ENCODE measurements around the gene PAAF1. TPM values are rescaled to one million over a fixed set of nuclear protein-coding genes. Genes with fewer than 3 reads are reported as not detected.

The PAAF1 gene
- total RNA-seq, 4 donors from 2014 or later, result 2.2 to 11.8 (median 4.4) TPM

- peaks cover 0 to 6% of the 10 kb centered on the region in 2 donors for H3K36me3 ChIP-seq
- in situ Hi-C loops (cut with MboI; ENCODE audit: low sequenced_read_pairs in 4 of 4), result no loop called here
- H3K4me1 ChIP-seq, result no peaks in the 10 kb centered on the region
- no peaks in the 10 kb centered on the region for H3K27me3 ChIP-seq
- no peak overlapping the region for H3K4me3 ChIP-seq
- H3K9me3 ChIP-seq, result no peaks in the 10 kb centered on the region
- ATAC-seq, result no peak
- no peak for TF ChIP-seq POLR2A (IDR thresholded peaks at IDR 0.05)
- intact Hi-C loops (cut with DNase I; ENCODE audit: low total_unique reads), result no loop called here
- DNase-seq, result no peak
- H3K27ac ChIP-seq, result no peak overlapping the region
Measured at GRCh38 chr11:73856031-73856567, 20.7 kb upstream of the PAAF1 start.

GRCh38 chr11:73859671-73860070 is 17.1 kb upstream of the PAAF1 start:
- no peaks in the 10 kb centered on the region for H3K27me3 ChIP-seq
- intact Hi-C loops (cut with DNase I; ENCODE audit: low total_unique reads), result no loop called here
- TF ChIP-seq POLR2A (IDR thresholded peaks at IDR 0.05) (no peak), CTCF (IDR thresholded peaks at IDR 0.05 in 4 of 5, conservative IDR thresholded peaks at IDR 0.05 in 1 of 5) (no peak)
- H3K4me3 ChIP-seq, result no peak overlapping the region
- peaks cover 0 to 26% of the 10 kb centered on the region in 2 donors for H3K36me3 ChIP-seq
- no peaks in the 10 kb centered on the region for H3K4me1 ChIP-seq
- no peak overlapping the region for H3K27ac ChIP-seq
- in situ Hi-C loops (cut with MboI; ENCODE audit: low sequenced_read_pairs in 4 of 4), result no loop called here
- DNase-seq (no peak), ATAC-seq (no peak)
- H3K9me3 ChIP-seq, result no peaks in the 10 kb centered on the region

- ATAC-seq (no peak), DNase-seq (no peak)
- H3K4me1 ChIP-seq, result no peaks in the 10 kb centered on the region
- no peak overlapping the region for H3K4me3 ChIP-seq
- intact Hi-C loops (cut with DNase I; ENCODE audit: low total_unique reads) (no loop called here), in situ Hi-C loops (cut with MboI; ENCODE audit: low sequenced_read_pairs in 4 of 4) (no loop called here)
- H3K9me3 ChIP-seq, result no peaks in the 10 kb centered on the region
- H3K27me3 ChIP-seq, result no peaks in the 10 kb centered on the region
- peaks cover 0 to 29% of the 10 kb centered on the region in 2 donors for H3K36me3 ChIP-seq
- H3K27ac ChIP-seq, result no peak overlapping the region
- no peak for TF ChIP-seq POLR2A (IDR thresholded peaks at IDR 0.05)
- no peak for TF ChIP-seq CTCF (IDR thresholded peaks at IDR 0.05 in 4 of 5, conservative IDR thresholded peaks at IDR 0.05 in 1 of 5)
Measured at GRCh38 chr11:73860202-73860601, 16.6 kb upstream of the PAAF1 start.

- Histone ChIP-seq H3K4me1 (peaks cover 0 to 9% of the 10 kb centered on the region in 2 donors), H3K27ac (no peak overlapping the region), H3K9me3 (no peaks in the 10 kb centered on the region), H3K36me3 (peaks cover 0 to 29% of the 10 kb centered on the region in 2 donors), H3K27me3 (no peaks in the 10 kb centered on the region), H3K4me3 (no peak overlapping the region)
- intact Hi-C loops (cut with DNase I; ENCODE audit: low total_unique reads), result no loop called here
- TF ChIP-seq POLR2A (IDR thresholded peaks at IDR 0.05), result no peak
- no peak for TF ChIP-seq CTCF (IDR thresholded peaks at IDR 0.05 in 4 of 5, conservative IDR thresholded peaks at IDR 0.05 in 1 of 5)
- in situ Hi-C loops (cut with MboI; ENCODE audit: low sequenced_read_pairs in 4 of 4), result no loop called here
- no peak for DNase-seq
- no peak for ATAC-seq
Measured at GRCh38 chr11:73862986-73863385, 13.8 kb upstream of the PAAF1 start.

- Histone ChIP-seq H3K9me3 (no peaks in the 10 kb centered on the region), H3K27ac (peak overlapping the region in 3 of 4 donors; percentile 3 to 65 (median 5)), H3K36me3 (peaks cover 0 to 23% of the 10 kb centered on the region in 2 donors), H3K4me1 (peaks cover 0 to 9% of the 10 kb centered on the region in 2 donors), H3K27me3 (no peaks in the 10 kb centered on the region), H3K4me3 (no peak overlapping the region)
- intact Hi-C loops (cut with DNase I; ENCODE audit: low total_unique reads) (no loop called here), in situ Hi-C loops (cut with MboI; ENCODE audit: low sequenced_read_pairs in 4 of 4) (no loop called here)
- no peak for DNase-seq
- ATAC-seq, result no peak
- TF ChIP-seq POLR2A (IDR thresholded peaks at IDR 0.05), result no peak
- TF ChIP-seq CTCF (IDR thresholded peaks at IDR 0.05 in 4 of 5, conservative IDR thresholded peaks at IDR 0.05 in 1 of 5), result no peak
Measured at GRCh38 chr11:73866095-73866579, 10.7 kb upstream of the PAAF1 start.
